GM20000 (cell line): ENCODE results near the gene IWS1.

Source experiments
- DNase-seq: peaks from one replicate; pipeline ENCODE4 v3.0.0; 2012; ENCODE audit warnings: low spot score
- TF ChIP-seq, protein P1 (sequence below): IDR thresholded peaks from 2 replicates; pipeline ENCODE4 v1.5.1; 2012; ENCODE audit warnings: mild to moderate bottlenecking, control low read depth; ENCODE audit errors: extremely low read depth, missing control alignments

Gene IWS1

DNA sequence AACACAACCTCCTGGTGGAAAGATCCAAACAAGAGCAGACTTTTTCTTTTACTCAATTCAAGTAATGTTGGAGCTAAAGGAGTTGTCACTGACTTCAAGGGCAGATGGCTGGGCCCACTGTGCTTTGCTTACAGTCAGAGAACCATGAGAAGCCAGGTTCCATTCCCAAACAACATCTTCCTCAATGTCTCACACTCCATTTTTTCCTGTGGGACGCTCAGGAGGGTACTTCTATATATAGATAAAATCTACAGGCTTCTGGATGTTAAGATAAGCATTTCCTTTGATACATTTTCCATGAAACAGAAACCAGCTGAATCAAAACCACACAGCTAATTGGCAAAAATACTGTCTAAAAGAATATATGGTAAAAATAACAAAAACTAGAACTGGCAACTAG lies 14.4 kb downstream of the IWS1 start:
- TF ChIP-seq, protein P1, sequence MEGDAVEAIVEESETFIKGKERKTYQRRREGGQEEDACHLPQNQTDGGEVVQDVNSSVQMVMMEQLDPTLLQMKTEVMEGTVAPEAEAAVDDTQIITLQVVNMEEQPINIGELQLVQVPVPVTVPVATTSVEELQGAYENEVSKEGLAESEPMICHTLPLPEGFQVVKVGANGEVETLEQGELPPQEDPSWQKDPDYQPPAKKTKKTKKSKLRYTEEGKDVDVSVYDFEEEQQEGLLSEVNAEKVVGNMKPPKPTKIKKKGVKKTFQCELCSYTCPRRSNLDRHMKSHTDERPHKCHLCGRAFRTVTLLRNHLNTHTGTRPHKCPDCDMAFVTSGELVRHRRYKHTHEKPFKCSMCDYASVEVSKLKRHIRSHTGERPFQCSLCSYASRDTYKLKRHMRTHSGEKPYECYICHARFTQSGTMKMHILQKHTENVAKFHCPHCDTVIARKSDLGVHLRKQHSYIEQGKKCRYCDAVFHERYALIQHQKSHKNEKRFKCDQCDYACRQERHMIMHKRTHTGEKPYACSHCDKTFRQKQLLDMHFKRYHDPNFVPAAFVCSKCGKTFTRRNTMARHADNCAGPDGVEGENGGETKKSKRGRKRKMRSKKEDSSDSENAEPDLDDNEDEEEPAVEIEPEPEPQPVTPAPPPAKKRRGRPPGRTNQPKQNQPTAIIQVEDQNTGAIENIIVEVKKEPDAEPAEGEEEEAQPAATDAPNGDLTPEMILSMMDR = no peak
- DNase-seq = no peak

DNA sequence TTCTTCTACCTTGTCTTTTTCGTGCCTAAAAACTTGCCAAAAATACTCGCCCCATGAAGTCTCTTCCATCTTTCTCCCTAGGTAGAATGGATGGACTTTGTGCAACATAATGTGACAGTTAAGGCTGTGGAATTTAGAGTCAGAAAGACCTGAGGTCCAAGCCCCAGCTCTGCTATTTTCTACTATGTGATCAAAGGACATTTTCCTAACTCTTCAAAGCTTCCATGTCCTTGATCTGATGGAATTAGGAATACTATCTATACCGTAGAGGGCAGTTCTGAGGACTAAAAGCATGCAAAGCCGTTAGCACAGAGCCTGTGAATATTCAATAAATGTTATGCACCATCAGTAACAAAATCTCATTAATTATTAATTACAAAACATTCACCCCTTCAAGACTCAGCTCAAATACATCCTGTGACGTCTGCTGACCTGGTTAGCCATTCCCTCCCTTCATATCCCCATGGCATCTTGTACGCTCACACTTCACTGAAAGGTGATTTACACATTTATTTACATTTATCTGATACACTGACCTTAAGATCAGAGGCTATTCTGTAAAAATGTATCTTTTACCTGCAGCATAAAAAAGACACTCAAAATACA lies 15.1 kb downstream of the IWS1 start:
- TF ChIP-seq, protein P1 = no peak
- DNase-seq = no peak

DNA sequence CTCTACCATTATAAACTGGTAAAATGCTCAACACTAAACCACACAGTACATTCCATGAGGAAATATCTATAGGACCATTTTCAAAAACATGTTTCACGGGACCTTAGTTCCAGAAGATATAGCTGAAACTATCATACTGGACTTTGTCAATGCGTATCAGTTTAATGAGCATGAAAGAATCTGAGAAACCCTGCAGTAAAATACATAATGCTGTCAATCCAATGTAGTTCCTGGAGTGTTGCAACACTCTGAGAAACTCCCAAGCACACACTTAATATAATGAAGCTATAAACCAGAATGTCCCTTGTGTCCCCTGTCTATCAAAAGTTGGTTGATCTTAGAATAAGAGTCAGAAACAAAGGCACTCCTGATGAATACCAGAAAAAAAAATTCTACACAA lies 16.2 kb downstream of the IWS1 start:
- TF ChIP-seq, protein P1 = no peak
- no peak for DNase-seq

DNA sequence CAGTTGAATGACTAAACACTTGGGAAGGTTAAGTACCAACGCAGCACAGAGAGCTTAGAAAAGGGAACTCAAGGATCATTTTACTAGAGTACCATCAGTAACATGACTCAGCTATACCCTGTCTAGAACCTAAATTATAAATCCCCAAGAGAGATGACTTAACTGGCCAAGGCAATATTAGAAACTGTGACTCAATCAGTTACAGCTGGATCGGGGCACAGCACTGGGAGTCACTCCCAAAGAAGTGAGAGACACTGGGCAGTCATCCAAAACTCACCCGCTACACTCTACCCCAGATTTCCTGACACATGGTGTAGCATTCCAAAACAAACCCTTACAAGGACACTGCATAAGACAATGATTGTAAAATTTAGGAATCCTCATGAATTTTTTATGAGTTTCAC lies 17.7 kb downstream of the IWS1 start:
- TF ChIP-seq, protein P1 = no peak
- peak; percentile 31 for DNase-seq

DNA sequence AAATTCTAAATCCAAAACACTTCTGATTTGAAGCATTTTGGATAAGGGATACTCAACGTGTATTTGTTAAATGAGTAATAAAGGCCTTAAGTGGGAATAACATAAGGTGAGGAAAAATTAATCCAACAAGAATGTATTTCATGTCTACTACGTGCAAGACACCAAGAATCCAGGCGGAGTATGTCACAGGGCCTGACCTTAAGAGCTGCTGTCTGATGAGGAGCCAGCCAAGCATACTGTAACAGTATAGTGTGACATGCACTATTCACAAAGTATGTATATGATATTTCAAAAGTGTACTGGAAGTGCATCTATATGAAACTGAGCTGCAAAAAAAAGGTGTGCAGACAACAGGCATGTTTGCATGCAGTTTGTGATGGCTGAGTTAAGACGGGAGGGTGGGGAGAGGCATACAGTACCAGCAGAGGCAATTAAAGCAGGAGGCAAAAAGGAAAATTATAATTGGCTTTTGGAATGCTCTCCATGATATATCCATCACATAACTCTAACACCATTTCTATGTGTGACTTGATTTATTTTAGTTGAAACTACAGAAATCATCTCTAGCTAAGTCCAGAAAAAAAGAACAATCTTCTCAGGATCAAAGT lies 18.2 kb downstream of the IWS1 start:
- no peak for DNase-seq
- TF ChIP-seq, protein P1 = no peak

DNA sequence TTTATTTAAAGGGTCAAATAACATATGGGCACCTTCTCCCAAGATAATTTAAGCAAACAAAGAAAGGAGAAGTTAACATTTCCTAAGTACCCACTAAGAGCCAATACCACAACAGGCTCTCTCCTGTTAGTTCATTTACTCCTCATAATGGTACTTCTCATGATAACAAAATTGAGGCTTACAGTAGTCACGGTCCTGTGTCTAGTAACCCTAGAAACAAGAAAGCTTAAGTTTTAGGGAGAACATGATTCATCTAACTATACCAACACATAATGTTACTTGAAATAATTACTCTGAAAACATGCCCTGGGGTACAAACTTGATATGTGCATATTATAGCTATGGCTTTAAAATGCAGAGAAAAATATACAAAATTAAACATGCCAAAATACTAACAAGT lies 19.8 kb downstream of the IWS1 start:
- TF ChIP-seq, protein P1 = no peak
- DNase-seq = no peak

DNA sequence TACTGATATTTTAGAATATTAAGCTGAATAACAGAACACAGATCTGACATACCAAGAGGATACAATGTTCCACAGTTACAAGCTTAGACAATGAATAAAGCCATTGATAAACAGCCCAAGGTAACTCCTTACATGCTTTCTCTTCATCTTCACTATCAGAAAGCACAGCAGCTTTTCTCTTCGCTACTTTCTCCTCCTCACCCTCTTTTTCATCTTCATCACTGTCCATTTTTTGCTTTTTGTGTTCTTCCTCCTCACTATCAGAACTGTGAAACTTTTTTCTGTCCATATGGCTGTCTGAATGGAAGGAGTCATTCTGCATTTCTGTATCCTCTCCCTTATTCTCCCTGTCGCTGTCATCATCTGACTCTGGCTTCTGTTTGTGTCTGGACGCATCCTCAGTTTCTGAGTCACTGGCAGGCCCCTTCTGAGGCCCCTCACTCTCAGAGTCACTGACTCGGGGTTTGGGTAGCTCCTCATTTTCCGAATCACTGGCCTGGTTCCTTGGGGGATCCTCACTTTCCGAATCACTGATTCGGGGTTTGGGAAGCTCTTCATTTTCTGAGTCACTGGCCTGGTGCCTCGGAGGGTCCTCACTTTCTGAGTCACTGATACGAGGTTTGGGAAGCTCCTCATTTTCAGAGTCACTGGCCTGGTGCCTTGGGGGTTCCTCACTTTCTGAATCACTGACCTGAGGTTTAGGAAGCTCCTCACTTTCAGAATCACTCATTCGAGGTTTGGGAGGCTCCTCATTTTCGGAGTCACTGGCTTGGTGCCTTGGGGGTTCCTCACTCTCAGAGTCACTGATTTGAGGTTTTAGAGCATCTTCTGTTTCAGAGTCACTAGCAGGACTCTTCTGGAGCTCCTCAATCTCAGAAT lies 21.5 kb downstream of the IWS1 start:
- no peak for DNase-seq

More for the DNA sequence above, 21.5 kb downstream of the IWS1 start:
- TF ChIP-seq, protein P1 = no peak
